HG02938 (cell line): ENCODE results near the gene TMEM33.
A peak's percentile ranks its signal among the peaks of the same experiment; 100 is the strongest.

Experiments
- ATAC-seq: cut with Tn5 transposase; IDR thresholded peaks from one replicate; pipeline ENCODE4 v1.9.1; 2021; ENCODE audit warnings: mild to moderate bottlenecking, moderate library complexity; ENCODE audit not compliant: unreplicated experiment

Gene TMEM33

GRCh38 chr4:41939016-41939626, 3.9 kb downstream of the TMEM33 start:
- ATAC-seq = no peak

- no peak for ATAC-seq
Measured at GRCh38 chr4:41940834-41941233, 5.6 kb downstream of the TMEM33 start.

GRCh38 chr4:41943506-41943905, 8.3 kb downstream of the TMEM33 start:
- ATAC-seq = no peak

GRCh38 chr4:41944089-41944488, 8.9 kb downstream of the TMEM33 start:
- ATAC-seq = no peak

GRCh38 chr4:41949531-41949930, 14.3 kb downstream of the TMEM33 start:
- ATAC-seq = no peak

GRCh38 chr4:41957634-41958033, 22.4 kb downstream of the TMEM33 start:
- no peak for ATAC-seq

- no peak for ATAC-seq
Measured at GRCh38 chr4:41963105-41963504, 27.9 kb downstream of the TMEM33 start.

GRCh38 chr4:41964401-41964800, 29.2 kb downstream of the TMEM33 start:
- no peak for ATAC-seq

- ATAC-seq = no peak
Measured at GRCh38 chr4:41967392-41967791, 32.2 kb downstream of the TMEM33 start.

GRCh38 chr4:41969671-41970070, 34.4 kb downstream of the TMEM33 start:
- ATAC-seq = no peak

- ATAC-seq = no peak
Measured at GRCh38 chr4:41975341-41975740, 40.1 kb downstream of the TMEM33 start.

GRCh38 chr4:41976775-41977516, 41.7 kb downstream of the TMEM33 start:
- no peak for ATAC-seq

- no peak for ATAC-seq
Measured at GRCh38 chr4:41977709-41978108, 42.5 kb downstream of the TMEM33 start.

- no peak for ATAC-seq
Measured at GRCh38 chr4:41981456-41981855, 46.2 kb downstream of the TMEM33 start, which contains the start of gene DCAF4L1. DCAF4L1 (plus strand) TSS chr4:41981756; CDS start chr4:41981793, 37 bp downstream.

- ATAC-seq = no peak
Measured at GRCh38 chr4:41982716-41983115, 47.5 kb downstream of the TMEM33 start.

- ATAC-seq = no peak
Measured at GRCh38 chr4:41985151-41985550, 49.9 kb downstream of the TMEM33 start.

- peak; percentile 6 for ATAC-seq
Measured at GRCh38 chr4:41989994-41990364, 54.8 kb downstream of the TMEM33 start.

- peak; percentile 98 for ATAC-seq
Measured at GRCh38 chr4:41990365-41991111, 55.3 kb downstream of the TMEM33 start, which contains the start of gene SLC30A9. SLC30A9 (plus strand) TSS chr4:41990530; CDS start chr4:41990652, 122 bp downstream.

- no peak for ATAC-seq
Measured at GRCh38 chr4:41991916-41992767, 56.9 kb downstream of the TMEM33 start.

GRCh38 chr4:41992967-41993857, 58.0 kb downstream of the TMEM33 start:
- no peak for ATAC-seq
